Lung (tissue), 12 donors: ENCODE results near the gene TNFRSF12A. TPM values are rescaled to one million over a fixed set of nuclear protein-coding genes. Genes with fewer than 3 reads are reported as not detected.

Source experiments
- ATAC-seq: fragments of 200-7000 bp; cut with Tn5 transposase; one replicate; pipeline ENCODE4 v1.9.1; 2020; ENCODE audit warnings: moderate number of reproducible peaks; ENCODE audit not compliant: insufficient read depth, low FRiP score
- DNase-seq, 3 donors: peaks; one replicate each; pipeline ENCODE4 v3.0.0-alpha.2; 2013 to 2017
- H3K27ac ChIP-seq, 2 donors: one replicate each; pipeline ENCODE4 v1.5.1; 2013; ENCODE audit warnings: mild to moderate bottlenecking in 2 of 2, moderate library complexity in 2 of 2, control low read depth in 1 of 2, inconsistent platforms in 1 of 2, low read depth in 1 of 2, low read length in 1 of 2
- H3K27me3 ChIP-seq, 3 donors: one replicate each; pipeline ENCODE4 v1.5.1; 2013; ENCODE audit warnings: low read length in 2 of 3; ENCODE audit not compliant: control insufficient read depth in 3 of 3, insufficient read depth in 3 of 3
- H3K36me3 ChIP-seq, 4 donors: one replicate each; pipeline ENCODE4 v1.5.1; 2013; ENCODE audit warnings: low read length in 4 of 4, mild to moderate bottlenecking in 1 of 4, moderate library complexity in 1 of 4; ENCODE audit not compliant: control insufficient read depth in 4 of 4, insufficient read depth in 4 of 4
- H3K4me1 ChIP-seq, 5 donors: one replicate each; pipeline ENCODE4 v1.5.1; 2013; ENCODE audit warnings: low read length in 5 of 5, mild to moderate bottlenecking in 2 of 5, moderate library complexity in 1 of 5; ENCODE audit not compliant: control insufficient read depth in 5 of 5, insufficient read depth in 5 of 5
- H3K4me3 ChIP-seq: one replicate; pipeline ENCODE4 v1.5.1; 2013; ENCODE audit warnings: mild to moderate bottlenecking, control low read depth, moderate library complexity
- H3K9ac ChIP-seq, 2 donors: one replicate each; pipeline ENCODE4 v1.5.1; 2013; ENCODE audit warnings: low read length in 2 of 2, control low read depth in 1 of 2; ENCODE audit not compliant: insufficient read depth in 1 of 2
- H3K9me3 ChIP-seq, 4 donors: one replicate each; pipeline ENCODE4 v1.5.1; 2013; ENCODE audit warnings: low read length in 3 of 4, mild to moderate bottlenecking in 1 of 4, moderate library complexity in 1 of 4; ENCODE audit not compliant: control insufficient read depth in 4 of 4, insufficient read depth in 3 of 4
- WGBS, 2 donors: extraction: QIAGEN DNeasy Blood & Tissue Kit; methylation state at CpG; one replicate each; pipeline ENCODE4 v1.1.7; 2013; 5-methylcytosine and 5-hydroxymethylcytosine counted together
- polyA plus RNA-seq, 2 donors: library from polyadenylated mRNA; stranded (reverse); fragments of 200-250 nt; gene quantifications; one replicate each; pipeline ENCODE4 v1.2.1, GENCODE V29; 2013
- total RNA-seq, 2 donors: library from RNA; depleted of rRNA in 1 of 2; stranded (reverse); fragments of >200 nt in 1 of 2; gene quantifications; one replicate each; pipeline ENCODE4 v1.2.1, GENCODE V29; 2014 to 2021
- TF ChIP-seq, protein P1 (sequence below): IDR thresholded peaks from 2 replicates; pipeline ENCODE4 v1.5.1; 2012; ENCODE audit warnings: mild to moderate bottlenecking; ENCODE audit errors: control extremely low read depth, extremely low read depth
- donor health status: control.
- donor health status: control.
- donor health status: Bipolar disorder and iron deficiency.
- donor health status: healthy.
- donor health status: DM: yes; HTN: yes; CAD: no.

Gene TNFRSF12A
- total and polyA plus RNA-seq, 4 donors = 19.1 to 192 (median 119) TPM

DNA sequence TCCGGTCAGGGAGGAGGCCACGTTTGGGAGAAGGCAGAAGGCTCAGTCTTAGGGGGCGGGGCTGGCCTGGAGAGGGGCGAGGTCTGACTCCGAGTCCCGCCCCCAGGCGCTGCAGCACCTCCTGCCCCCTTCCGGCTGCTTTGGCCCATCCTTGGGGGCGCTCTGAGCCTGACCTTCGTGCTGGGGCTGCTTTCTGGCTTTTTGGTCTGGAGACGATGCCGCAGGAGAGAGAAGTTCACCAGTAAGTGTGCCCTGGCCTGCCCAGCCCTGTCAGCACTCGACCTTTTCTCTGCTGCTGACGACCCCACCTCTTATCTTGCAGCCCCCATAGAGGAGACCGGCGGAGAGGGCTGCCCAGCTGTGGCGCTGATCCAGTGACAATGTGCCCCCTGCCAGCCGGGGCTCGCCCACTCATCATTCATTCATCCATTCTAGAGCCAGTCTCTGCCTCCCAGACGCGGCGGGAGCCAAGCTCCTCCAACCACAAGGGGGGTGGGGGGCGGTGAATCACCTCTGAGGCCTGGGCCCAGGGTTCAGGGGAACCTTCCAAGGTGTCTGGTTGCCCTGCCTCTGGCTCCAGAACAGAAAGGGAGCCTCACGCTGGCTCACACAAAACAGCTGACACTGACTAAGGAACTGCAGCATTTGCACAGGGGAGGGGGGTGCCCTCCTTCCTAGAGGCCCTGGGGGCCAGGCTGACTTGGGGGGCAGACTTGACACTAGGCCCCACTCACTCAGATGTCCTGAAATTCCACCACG lies 1.5 kb downstream of the TNFRSF12A start:
- DNase-seq (peak; percentile 59 to 67 (median 63)), ATAC-seq (peak; percentile 45)
- peaks cover 0 to 10% (median 9%) of the 10 kb centered on the region in 3 donors for H3K27me3 ChIP-seq
- H3K36me3 ChIP-seq = peaks cover 0 to 13% (median 6%) of the 10 kb centered on the region in 4 donors
- peak overlapping the region; percentile 96 for H3K27ac ChIP-seq
- H3K4me3 ChIP-seq = peak overlapping the region; percentile 75
- peak overlapping the region in 1 of 2 donors; percentile 55 for H3K9ac ChIP-seq
- H3K4me1 ChIP-seq = peaks cover 0 to 39% (median 26%) of the 10 kb centered on the region in 5 donors
- 17 to 19% methylated on average over 22 to 25 of the region's 25 CpGs for WGBS, 2 donors
- TF ChIP-seq, protein P1, sequence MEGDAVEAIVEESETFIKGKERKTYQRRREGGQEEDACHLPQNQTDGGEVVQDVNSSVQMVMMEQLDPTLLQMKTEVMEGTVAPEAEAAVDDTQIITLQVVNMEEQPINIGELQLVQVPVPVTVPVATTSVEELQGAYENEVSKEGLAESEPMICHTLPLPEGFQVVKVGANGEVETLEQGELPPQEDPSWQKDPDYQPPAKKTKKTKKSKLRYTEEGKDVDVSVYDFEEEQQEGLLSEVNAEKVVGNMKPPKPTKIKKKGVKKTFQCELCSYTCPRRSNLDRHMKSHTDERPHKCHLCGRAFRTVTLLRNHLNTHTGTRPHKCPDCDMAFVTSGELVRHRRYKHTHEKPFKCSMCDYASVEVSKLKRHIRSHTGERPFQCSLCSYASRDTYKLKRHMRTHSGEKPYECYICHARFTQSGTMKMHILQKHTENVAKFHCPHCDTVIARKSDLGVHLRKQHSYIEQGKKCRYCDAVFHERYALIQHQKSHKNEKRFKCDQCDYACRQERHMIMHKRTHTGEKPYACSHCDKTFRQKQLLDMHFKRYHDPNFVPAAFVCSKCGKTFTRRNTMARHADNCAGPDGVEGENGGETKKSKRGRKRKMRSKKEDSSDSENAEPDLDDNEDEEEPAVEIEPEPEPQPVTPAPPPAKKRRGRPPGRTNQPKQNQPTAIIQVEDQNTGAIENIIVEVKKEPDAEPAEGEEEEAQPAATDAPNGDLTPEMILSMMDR = no peak
- no peaks in the 10 kb centered on the region for H3K9me3 ChIP-seq

DNA sequence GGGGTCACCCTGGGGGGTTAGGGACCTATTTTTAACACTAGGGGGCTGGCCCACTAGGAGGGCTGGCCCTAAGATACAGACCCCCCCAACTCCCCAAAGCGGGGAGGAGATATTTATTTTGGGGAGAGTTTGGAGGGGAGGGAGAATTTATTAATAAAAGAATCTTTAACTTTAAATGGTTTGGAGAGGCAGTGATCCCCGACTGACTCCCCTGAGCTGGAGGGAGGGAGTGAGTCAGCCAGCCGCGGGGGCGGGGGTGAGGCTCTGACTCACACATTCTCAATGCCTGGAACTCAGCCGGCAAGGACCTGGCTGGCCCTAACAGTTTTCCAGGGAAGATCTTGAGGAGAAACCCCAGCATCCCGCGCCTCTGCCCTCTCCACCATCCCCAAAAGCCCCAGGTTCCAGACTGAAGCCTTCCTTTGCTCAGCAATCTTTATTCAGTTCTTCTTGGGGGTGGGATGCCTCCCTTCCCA lies 2.1 kb downstream of the TNFRSF12A start:
- TF ChIP-seq, protein P1 = no peak
- ATAC-seq (peak; percentile 9), DNase-seq (peak; percentile 82 to 85 (median 83))
- Histone ChIP-seq H3K9ac (no peak overlapping the region), H3K9me3 (no peaks in the 10 kb centered on the region), H3K27ac (peak overlapping the region; percentile 96), H3K27me3 (peaks cover 0 to 10% (median 6%) of the 10 kb centered on the region in 3 donors), H3K4me1 (peaks cover 0 to 39% (median 26%) of the 10 kb centered on the region in 5 donors), H3K4me3 (no peak overlapping the region), H3K36me3 (peaks cover 0 to 19% (median 7%) of the 10 kb centered on the region in 4 donors)
- 17 to 31% methylated on average over 8 of the region's 8 CpGs for WGBS, 2 donors

DNA sequence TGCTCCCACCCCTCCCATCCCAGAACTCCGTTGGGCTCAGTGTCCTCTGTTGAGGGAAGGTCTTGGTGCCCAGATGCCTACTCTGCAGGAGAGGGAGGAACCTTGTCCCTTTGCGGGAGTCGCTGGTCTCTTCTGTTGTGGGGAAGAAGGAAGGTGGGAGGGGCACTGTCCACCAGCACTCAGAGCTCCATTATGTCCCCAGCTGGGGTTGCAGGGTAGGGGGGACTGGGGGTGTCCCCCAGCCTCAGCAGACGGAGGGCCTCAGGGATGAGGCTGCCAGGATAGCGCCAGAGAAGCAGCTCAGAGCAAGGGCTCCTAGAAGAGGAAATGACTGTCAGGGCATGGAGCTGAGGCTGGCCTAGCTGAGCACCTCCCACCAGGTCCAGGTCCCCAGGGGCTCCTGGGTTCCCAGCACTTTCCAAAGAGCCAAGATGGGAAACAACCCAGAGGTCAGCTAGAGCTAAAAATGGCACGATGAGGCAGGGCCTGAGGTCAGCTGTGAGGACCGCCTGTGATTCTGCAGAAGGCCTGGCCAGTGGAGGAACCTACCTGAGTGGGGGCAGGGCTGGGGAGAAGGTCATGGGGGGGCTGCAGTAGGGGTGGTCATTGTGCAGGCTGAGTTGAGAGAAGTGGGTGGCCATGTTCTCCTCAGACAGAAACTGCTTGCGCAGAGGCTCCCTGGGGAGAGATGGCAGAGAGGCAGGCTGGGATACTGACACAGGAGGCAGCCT lies 2.7 kb downstream of the TNFRSF12A start:
- TF ChIP-seq, protein P1 = no peak
- peak overlapping the region; percentile 92 to 96 for H3K27ac ChIP-seq
- peaks cover 0 to 39% (median 26%) of the 10 kb centered on the region in 5 donors for H3K4me1 ChIP-seq
- DNase-seq (no peak), ATAC-seq (no peak)
- peaks cover 0 to 21% (median 7%) of the 10 kb centered on the region in 4 donors for H3K36me3 ChIP-seq
- H3K9me3 ChIP-seq = no peaks in the 10 kb centered on the region
- peak overlapping the region; percentile 53 for H3K4me3 ChIP-seq
- peaks cover 0 to 10% (median 6%) of the 10 kb centered on the region in 3 donors for H3K27me3 ChIP-seq
- H3K9ac ChIP-seq = no peak overlapping the region
- 50 to 51% methylated on average over 8 of the region's 8 CpGs for WGBS, 2 donors
